Thyroid gland (tissue), 4 donors: Measurements from ENCODE around the gene PAPLN.

Source experiments
- CTCF ChIP-seq, 6 experiments: fragments of 200-600 bp in 3 of 6; fragments of 450-650 bp in 3 of 6; sonication (generic) in 3 of 6; IDR thresholded peaks; one replicate each; pipeline ENCODE4 v1.5.1; 2016 to 2019; ENCODE audit warnings: antibody characterized with exemption in 6 of 6, mild to moderate bottlenecking in 2 of 6, inconsistent platforms in 1 of 6, moderate library complexity in 1 of 6
- POLR2A ChIP-seq, 2 donors: fragments of 450-650 bp; IDR thresholded peaks; one replicate each; pipeline ENCODE4 v1.6.1; 2017; ENCODE audit warnings: antibody characterized with exemption in 2 of 2, mild to moderate bottlenecking in 2 of 2, moderate library complexity in 1 of 2

GRCh38 chr14:73312687-73313086, 75.4 kb downstream of the PAPLN start:
- TF ChIP-seq CTCF (IDR thresholded peaks at IDR 0.05) (no peak), POLR2A (IDR thresholded peaks at IDR 0.05) (no peak)
